ENCODE data around the gene CLBA1. TPM values are rescaled to one million over a fixed set of nuclear protein-coding genes. Genes with fewer than 3 reads are reported as not detected.

Gene CLBA1
- total RNA-seq, 4 donors from 2014 or later: 1.3 to 11.1 (median 10.1) TPM; not detected in 1

DNA sequence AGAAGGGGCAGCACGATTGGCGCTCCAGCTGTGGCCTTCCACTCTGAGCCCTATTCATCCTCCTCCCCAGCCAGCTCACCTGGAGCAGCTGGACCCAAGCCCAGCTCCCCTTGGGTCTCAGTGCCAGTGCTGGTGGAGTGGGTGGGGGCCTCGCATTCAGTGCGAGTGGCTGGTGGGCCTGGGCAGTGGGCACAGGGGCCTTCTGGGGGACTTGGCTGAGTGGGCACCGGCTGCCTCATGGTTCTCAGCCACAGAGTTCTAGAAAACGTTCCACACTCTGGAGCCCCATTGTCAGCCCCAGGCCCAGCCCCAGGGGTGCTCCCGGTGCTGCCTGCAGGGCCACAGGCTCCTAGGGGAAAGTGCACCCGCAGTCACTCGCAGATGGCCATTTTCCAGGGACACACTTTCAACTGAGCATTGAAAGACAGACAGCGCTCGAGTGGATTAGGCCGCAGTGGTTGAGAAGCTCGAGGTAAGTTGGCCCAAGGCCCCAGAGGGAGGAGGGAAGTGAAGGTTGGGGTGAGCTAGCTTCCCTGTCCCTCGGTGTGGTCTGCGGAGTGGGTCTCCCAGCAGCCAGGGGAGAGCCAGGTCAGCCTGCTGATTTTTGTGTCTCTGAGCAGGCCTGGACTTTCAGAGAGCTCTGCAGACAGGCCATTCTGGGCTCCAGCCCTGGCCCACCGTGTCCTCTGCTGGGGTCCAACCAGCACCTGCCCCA lies 3.8 kb downstream of the CLBA1 start:
- no peak for DNase-seq
- H3K27ac ChIP-seq: no peak overlapping the region
- TF ChIP-seq CTCF (IDR thresholded peaks at IDR 0.05) (no peak), POLR2A (IDR thresholded peaks at IDR 0.05) (no peak)
- H3K4me1 ChIP-seq: no peaks in the 10 kb centered on the region
- H3K36me3 ChIP-seq: no peaks in the 10 kb centered on the region
- intact Hi-C loops (cut with DNase I; ENCODE audit: low total_unique reads): no loop called here
- no peaks in the 10 kb centered on the region for H3K27me3 ChIP-seq
- no peak overlapping the region for H3K4me3 ChIP-seq
- no peaks in the 10 kb centered on the region for H3K9me3 ChIP-seq

DNA sequence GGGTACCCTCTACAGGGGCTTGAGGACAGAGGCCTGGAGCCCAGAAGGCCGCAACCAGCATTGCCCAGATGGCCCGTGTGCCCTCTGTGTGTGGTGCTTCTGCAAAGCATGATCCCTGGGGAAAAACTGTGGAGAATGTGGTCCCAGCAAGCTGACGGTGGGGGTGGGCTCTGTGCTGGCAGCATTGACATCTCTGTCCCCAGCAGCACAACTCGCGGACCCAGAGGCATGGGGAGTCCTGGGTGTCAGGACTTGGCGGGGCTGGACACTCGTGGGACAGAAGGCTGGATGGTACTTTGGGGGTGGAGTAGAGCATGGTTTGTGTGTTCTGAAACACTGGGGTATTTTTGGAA lies 4.3 kb downstream of the CLBA1 start:
- TF ChIP-seq POLR2A (IDR thresholded peaks at IDR 0.05): no peak
- TF ChIP-seq CTCF (IDR thresholded peaks at IDR 0.05): no peak
- H3K36me3 ChIP-seq: no peaks in the 10 kb centered on the region

GRCh38 chr14:104991896-104992230 lies 6.3 kb downstream of the CLBA1 start:
- H3K36me3 ChIP-seq: no peaks in the 10 kb centered on the region
- H3K4me1 ChIP-seq: no peaks in the 10 kb centered on the region

More for the DNA sequence above, 4.3 kb downstream of the CLBA1 start:
- Histone ChIP-seq H3K27ac (no peak overlapping the region), H3K27me3 (no peaks in the 10 kb centered on the region), H3K4me3 (no peak overlapping the region), H3K4me1 (no peaks in the 10 kb centered on the region), H3K9me3 (no peaks in the 10 kb centered on the region)
- intact Hi-C loops (cut with DNase I; ENCODE audit: low total_unique reads): no loop called here
- DNase-seq: peak in 1 of 2 donors; percentile 4

GRCh38 chr14:104992501-104992900 lies 6.9 kb downstream of the CLBA1 start:
- TF ChIP-seq CTCF (IDR thresholded peaks at IDR 0.05): no peak
- TF ChIP-seq POLR2A (IDR thresholded peaks at IDR 0.05): no peak
- intact Hi-C loops (cut with DNase I; ENCODE audit: low total_unique reads): no loop called here
- H3K36me3 ChIP-seq: no peaks in the 10 kb centered on the region
- no peaks in the 10 kb centered on the region for H3K9me3 ChIP-seq
- no peak for DNase-seq
- no peak overlapping the region for H3K27ac ChIP-seq
- H3K4me1 ChIP-seq: no peaks in the 10 kb centered on the region
- H3K4me3 ChIP-seq: no peak overlapping the region
- H3K27me3 ChIP-seq: no peaks in the 10 kb centered on the region

More at GRCh38 chr14:104991896-104992230, 6.3 kb downstream of the CLBA1 start:
- no peak overlapping the region for H3K4me3 ChIP-seq
- DNase-seq: no peak
- TF ChIP-seq CTCF (IDR thresholded peaks at IDR 0.05) (no peak), POLR2A (IDR thresholded peaks at IDR 0.05) (no peak)
- intact Hi-C loops (cut with DNase I; ENCODE audit: low total_unique reads): no loop called here
- H3K27ac ChIP-seq: no peak overlapping the region
- no peaks in the 10 kb centered on the region for H3K27me3 ChIP-seq
- no peaks in the 10 kb centered on the region for H3K9me3 ChIP-seq

DNA sequence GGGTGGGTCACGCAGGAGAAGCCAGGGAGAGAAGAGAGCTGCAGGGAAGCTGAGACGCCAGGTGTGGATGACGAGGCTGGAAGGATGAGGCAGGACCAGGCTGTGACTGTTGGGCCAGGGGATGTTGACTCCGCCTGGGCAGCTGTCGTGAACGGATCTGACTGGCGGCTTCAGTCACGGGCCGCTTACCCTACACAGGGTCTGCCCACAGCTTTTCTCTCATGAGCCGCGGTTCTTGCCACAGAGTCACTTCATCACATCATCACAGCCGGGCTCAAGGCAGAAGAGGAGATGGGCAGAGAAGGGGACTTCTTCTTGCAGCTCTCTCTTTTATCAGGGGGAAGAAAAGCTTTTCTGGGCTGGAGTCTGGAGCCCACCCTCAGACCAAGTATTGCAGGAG lies 7.7 kb downstream of the CLBA1 start:
- DNase-seq: no peak
- H3K27me3 ChIP-seq: no peaks in the 10 kb centered on the region
- no peaks in the 10 kb centered on the region for H3K9me3 ChIP-seq
- H3K4me3 ChIP-seq: no peak overlapping the region
- TF ChIP-seq POLR2A (IDR thresholded peaks at IDR 0.05): no peak
- TF ChIP-seq CTCF (IDR thresholded peaks at IDR 0.05): no peak
- H3K27ac ChIP-seq: no peak overlapping the region
- H3K36me3 ChIP-seq: no peaks in the 10 kb centered on the region
- H3K4me1 ChIP-seq: no peaks in the 10 kb centered on the region
- intact Hi-C loops (cut with DNase I; ENCODE audit: low total_unique reads): no loop called here

Measured in uterus (tissue), 4 donors.